ENCODE results near the gene GRIN1.

DNA sequence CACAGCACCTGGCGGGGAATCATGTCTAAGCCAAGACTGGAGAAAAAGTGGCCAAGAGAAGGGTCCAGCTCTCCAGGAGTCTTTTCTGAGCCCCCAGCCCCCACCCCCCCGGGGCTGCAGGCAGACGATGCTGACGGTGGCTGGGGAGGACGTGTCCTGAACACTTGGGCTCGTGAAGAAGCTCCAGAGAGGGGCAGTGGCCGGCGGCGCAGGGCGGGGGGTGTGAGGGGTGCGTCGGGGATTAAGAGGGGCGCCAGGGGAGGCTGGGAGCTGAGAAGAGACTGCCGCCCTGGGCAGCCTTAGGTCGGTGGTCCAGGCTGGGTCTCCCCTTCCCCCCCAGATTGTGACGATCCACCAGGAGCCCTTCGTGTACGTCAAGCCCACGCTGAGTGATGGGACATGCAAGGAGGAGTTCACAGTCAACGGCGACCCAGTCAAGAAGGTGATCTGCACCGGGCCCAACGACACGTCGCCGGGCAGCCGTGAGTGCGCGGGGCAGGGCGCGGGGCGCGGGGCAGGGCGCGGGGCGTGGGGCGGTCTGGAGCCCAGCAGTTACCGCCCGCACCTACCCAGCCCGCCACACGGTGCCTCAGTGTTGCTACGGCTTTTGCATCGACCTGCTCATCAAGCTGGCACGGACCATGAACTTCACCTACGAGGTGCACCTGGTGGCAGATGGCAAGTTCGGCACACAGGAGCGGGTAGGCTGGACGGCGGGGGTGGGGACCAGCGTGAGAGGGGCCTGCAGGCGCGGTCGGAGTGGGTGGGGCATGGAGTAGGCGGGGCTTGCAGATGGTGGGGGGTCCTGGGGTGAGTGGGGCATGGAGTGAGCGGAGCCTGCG lies 22.0 kb downstream of the GRIN1 start:
- TF ChIP-seq, protein P1, sequence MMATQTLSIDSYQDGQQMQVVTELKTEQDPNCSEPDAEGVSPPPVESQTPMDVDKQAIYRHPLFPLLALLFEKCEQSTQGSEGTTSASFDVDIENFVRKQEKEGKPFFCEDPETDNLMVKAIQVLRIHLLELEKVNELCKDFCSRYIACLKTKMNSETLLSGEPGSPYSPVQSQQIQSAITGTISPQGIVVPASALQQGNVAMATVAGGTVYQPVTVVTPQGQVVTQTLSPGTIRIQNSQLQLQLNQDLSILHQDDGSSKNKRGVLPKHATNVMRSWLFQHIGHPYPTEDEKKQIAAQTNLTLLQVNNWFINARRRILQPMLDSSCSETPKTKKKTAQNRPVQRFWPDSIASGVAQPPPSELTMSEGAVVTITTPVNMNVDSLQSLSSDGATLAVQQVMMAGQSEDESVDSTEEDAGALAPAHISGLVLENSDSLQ (IDR thresholded peaks at IDR 0.05): no peak
- TF ChIP-seq SUZ12 (IDR thresholded peaks at IDR 0.05) (no peak), FOXK2 (IDR thresholded peaks at IDR 0.05) (no peak)
